Esophagus muscularis mucosa (tissue), 4 donors: ENCODE measurements around the gene SLC39A11.

ENCODE experiments used
- CTCF ChIP-seq, 3 experiments: fragments of 200-600 bp in 2 of 3; fragments of 450-650 bp in 1 of 3; sonication (generic) in 2 of 3; IDR thresholded peaks; one replicate each; pipeline ENCODE4 v1.5.1; 2017 to 2019; ENCODE audit warnings: antibody characterized with exemption in 3 of 3, mild to moderate bottlenecking in 2 of 3, moderate library complexity in 1 of 3
- EP300 ChIP-seq: sonication (generic); formaldehyde crosslinking; IDR thresholded peaks from one replicate; pipeline ENCODE4 v1.6.1; 2017; ENCODE audit warnings: antibody characterized with exemption
- POLR2A ChIP-seq: fragments of 450-650 bp; IDR thresholded peaks from one replicate; pipeline ENCODE4 v1.6.1; 2017; ENCODE audit warnings: antibody characterized with exemption, moderate library complexity, mild to moderate bottlenecking, low read depth
- POLR2AphosphoS5 ChIP-seq, 2 donors: sonication (generic); formaldehyde crosslinking; IDR thresholded peaks; one replicate each; pipeline ENCODE4 v1.6.1; 2017; ENCODE audit warnings: antibody characterized with exemption in 2 of 2

- TF ChIP-seq POLR2A, result no peak
- TF ChIP-seq CTCF (IDR thresholded peaks at IDR 0.05), result no peak
- TF ChIP-seq POLR2AphosphoS5 (IDR thresholded peaks at IDR 0.05), result no peak
- no peak for TF ChIP-seq EP300
Observed at GRCh38 chr17:72613806-72614292, 478.6 kb downstream of the SLC39A11 start.
